ENCODE measurements around the gene SRMS. TPM values are rescaled to one million over a fixed set of nuclear protein-coding genes. Genes with fewer than 3 reads are reported as not detected.

The SRMS gene
- total RNA-seq, 4 donors from 2014 or later: not detected

DNA sequence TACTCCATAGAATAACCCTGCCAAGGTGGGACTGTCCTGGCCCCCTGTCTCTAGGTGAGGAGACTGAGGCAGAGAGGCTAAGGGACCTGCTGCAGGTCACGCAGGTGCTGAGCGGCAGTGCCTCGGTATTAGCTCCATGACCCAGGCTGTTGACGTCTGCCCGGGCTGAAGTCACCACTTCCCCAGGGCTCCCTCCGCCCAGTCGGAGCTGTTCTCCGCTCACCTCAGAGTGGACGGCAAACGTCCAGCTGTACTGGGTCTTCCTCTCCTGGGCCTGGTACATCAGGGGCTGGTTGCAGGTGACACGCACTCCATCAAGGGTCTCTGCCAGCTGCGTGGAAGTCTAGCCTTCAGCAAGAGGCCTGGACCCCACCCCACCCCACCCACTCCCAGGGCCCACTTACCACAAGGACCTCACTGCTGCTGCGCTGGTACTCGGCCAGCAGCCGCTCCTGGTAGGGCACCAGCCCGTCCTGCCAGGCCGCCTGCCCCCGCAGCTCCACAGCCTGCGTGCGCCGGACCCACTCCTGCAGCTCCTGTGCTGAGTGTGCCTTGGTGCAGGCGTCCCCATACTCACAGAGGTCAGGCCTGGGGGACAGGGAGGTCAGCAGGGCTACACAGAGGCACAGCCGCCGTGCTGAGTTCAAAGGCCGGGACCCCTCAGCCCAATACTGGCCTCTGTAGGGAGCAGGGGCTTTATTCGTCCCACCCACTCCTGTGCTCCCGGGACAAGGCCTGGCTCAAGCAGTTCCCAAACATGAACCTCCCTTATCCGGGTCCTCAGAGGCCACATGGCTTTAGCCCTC lies 22.9 kb upstream of the SRMS start:
- Histone ChIP-seq H3K4me1 (peaks cover 10 to 20% of the 10 kb centered on the region in 2 donors), H3K27ac (no peak overlapping the region), H3K4me3 (replicated peaks in 1 of 3) (no peak overlapping the region), H3K27me3 (no peaks in the 10 kb centered on the region), H3K36me3 (peaks cover 0 to 4% of the 10 kb centered on the region in 2 donors), H3K9me3 (no peaks in the 10 kb centered on the region)
- no peak for DNase-seq
- intact Hi-C loops (cut with DNase I): loop anchor here (10.0 kb wide), 1 partner anchor 74 kb away; no protein-coding TSS in a partner anchor
- TF ChIP-seq POLR2A (IDR thresholded peaks at IDR 0.05): no peak
- no peak for TF ChIP-seq CTCF (IDR thresholded peaks at IDR 0.05)
- 92% methylated on average over 12 of the region's 28 CpGs for WGBS, 2 donors

GRCh38 chr20:63568986-63569949 lies 21.7 kb upstream of the SRMS start:
- H3K36me3 ChIP-seq: peaks cover 4 to 8% of the 10 kb centered on the region in 2 donors
- H3K27ac ChIP-seq: no peak overlapping the region
- no peak overlapping the region for H3K4me3 ChIP-seq (replicated peaks in 1 of 3)
- intact Hi-C loops (cut with DNase I): no loop called here
- TF ChIP-seq POLR2A (IDR thresholded peaks at IDR 0.05) (no peak), CTCF (IDR thresholded peaks at IDR 0.05) (no peak)
- no peaks in the 10 kb centered on the region for H3K9me3 ChIP-seq
- H3K4me1 ChIP-seq: peaks cover 10 to 14% of the 10 kb centered on the region in 2 donors
- DNase-seq: no peak
- no peaks in the 10 kb centered on the region for H3K27me3 ChIP-seq
- 87 to 95% methylated on average over 11 to 15 of the region's 46 CpGs for whole genome bisulfite sequencing, 2 donors

- no peaks in the 10 kb centered on the region for H3K27me3 ChIP-seq
- no peak overlapping the region for H3K4me3 ChIP-seq (replicated peaks in 1 of 3)
- no peak overlapping the region for H3K27ac ChIP-seq
- TF ChIP-seq POLR2A (IDR thresholded peaks at IDR 0.05): no peak
- intact Hi-C loops (cut with DNase I): no loop called here
- WGBS, 2 donors: 82 to 93% methylated on average over 3 to 23 of the region's 43 CpGs
- DNase-seq: no peak
- H3K4me1 ChIP-seq: peaks cover 6 to 11% of the 10 kb centered on the region in 2 donors
- no peaks in the 10 kb centered on the region for H3K9me3 ChIP-seq
- peaks cover 4 to 15% of the 10 kb centered on the region in 2 donors for H3K36me3 ChIP-seq
Observed at GRCh38 chr20:63568170-63568981, 20.8 kb upstream of the SRMS start.

- TF ChIP-seq CTCF (IDR thresholded peaks at IDR 0.05): no peak
- no peak for TF ChIP-seq POLR2A (IDR thresholded peaks at IDR 0.05)
- Histone ChIP-seq H3K4me3 (replicated peaks in 1 of 3) (no peak overlapping the region), H3K9me3 (no peaks in the 10 kb centered on the region), H3K4me1 (peaks cover 0 to 3% of the 10 kb centered on the region in 2 donors), H3K36me3 (peaks cover 12 to 23% of the 10 kb centered on the region in 2 donors), H3K27ac (no peak overlapping the region), H3K27me3 (no peaks in the 10 kb centered on the region)
- intact Hi-C loops (cut with DNase I): no loop called here
- WGBS, 2 donors: 84 to 91% methylated on average over 25 to 34 of the region's 37 CpGs
- no peak for DNase-seq
Observed at GRCh38 chr20:63567386-63568169, 20.0 kb upstream of the SRMS start.

Measured in thyroid gland (tissue), 4 donors.